ENCODE data around the gene EIPR1.

EIPR1 gene

DNA sequence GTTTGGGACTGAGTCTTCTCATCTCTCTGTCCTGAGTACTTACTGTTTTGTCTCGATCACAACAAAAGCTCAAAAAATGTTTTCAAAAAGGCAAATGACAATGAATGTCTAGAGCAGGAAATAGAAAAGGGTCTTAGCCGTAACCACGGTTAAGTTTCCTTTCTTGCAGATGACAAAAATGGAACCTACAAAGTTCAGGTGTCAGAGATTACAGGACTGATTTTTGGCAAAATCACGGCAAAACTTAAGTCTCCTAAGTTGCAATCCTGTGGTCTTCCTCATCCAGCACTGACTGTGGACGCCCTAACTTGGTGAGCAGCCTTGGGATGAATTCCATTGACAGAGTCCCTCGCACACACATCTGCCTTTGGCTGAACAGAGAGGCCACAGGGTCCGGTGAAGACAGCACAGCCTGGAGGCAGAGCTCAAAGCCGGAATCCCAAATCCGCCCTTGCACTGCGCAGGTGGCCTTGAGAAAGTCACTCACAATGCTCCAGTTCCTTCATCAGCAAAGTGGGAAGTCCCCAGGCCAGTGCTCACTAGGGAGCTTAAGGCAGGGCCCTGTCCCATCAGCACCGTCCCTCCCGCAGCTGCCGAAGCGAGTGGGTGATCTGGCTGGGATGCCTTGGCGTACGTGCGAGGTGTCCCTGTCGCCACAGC is 55.2 kb downstream of the EIPR1 start:
- no peak for DNase-seq

DNA sequence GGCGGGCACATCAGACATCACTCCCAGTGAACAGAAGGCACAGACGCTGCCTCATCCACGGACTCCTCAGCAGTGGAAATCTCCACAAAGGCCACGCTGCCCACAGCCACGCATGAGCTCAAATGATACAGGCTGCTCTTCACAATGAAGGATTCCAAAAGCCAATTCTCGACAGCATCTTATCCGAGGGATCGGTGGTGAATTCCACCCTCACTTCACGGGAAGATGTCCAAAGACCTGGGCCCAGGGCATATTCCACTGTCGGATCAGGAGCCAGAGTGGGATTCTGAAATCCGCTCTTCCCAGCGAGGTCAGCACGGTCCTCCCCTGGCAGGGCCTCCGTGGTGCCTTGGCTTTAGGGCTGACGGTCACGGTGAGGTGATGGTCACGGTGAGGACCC is 55.8 kb downstream of the EIPR1 start:
- no peak for DNase-seq

DNA sequence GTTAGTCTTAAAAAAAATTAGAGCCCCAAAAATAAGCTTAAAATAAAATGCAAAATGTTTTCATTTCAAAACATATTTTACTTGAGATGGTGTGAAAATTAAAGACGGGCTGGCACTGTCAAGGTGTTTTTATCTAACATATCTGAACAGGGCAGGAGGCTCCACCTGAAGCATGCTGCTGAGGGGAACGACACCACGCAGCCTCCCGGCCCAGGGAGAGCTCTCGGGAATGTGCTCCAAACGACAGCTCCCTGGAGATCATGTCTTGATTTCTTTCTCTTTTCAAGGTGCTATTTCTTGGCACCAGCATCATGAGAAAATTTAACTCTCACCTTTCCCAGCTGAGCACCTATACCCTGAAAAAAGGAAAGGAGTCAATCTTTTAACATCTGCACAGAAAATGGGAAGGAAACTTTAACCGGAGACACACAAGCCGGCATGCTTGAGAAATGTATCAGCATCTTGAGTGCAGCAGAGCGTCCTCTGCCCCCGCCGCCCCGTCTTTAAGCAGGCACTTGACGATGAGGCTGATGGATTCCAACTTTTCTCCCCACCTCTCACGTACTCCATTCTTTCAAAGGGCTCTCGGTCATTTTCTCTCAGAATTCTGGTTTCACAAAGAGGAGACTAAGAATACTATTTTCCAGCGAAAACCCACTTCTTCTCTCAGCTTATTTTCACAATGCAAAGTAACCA is 56.6 kb downstream of the EIPR1 start:
- DNase-seq = no peak

DNA sequence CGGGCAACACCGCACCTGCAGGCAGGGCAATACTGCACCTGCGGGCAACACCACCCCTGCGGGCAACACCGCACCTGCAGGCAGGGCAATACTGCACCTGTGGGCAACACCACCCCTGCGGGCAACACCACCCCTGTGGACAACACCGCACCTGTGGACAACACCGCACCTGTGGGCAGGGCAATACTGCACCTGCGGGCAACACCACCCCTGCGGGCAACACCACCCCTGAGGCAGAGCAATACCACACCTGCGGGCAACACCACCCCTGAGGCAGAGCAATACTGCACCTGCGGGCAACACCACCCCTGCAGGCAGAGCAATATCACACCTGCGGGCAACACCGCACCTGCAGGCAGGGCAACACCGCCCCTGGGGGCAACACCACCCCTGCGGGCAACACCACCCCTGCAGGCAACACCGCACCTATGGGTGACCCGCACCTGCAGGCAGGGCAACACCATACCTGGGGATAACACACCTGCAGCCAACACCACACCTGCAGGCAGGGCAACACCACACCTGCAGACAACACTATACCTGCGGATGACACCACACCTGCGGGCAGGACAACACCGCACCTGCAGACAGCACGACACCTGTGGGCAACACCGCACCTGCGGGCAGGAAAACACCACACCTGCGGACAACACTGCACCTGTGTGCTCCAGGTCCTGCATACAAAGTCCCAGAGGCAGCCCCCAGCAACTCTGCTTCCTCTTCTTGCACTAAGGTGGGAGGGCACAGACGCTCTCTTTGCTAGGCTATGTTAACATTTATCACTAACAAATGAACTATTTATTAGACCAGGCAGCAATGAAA is 57.7 kb downstream of the EIPR1 start:
- DNase-seq = no peak

DNA sequence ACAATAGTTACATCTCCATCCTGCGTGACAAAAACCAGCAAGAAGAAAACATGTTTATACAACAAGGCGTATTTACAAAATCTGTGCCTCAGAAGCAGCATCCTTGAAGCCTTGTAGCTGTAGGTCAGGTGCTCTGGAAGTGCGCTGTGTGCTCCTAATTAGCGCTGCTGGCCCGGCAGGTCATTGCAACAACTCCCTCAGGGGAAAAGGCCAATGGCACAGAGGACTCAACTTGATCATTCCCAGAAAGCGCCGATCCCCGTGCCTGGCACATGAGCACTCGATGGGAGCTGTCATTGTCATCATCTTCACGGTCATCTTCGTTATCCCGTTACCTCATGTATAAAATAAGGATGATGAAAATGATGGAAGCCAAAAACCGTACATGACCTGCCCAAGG is 58.5 kb downstream of the EIPR1 start:
- no peak for DNase-seq

DNA sequence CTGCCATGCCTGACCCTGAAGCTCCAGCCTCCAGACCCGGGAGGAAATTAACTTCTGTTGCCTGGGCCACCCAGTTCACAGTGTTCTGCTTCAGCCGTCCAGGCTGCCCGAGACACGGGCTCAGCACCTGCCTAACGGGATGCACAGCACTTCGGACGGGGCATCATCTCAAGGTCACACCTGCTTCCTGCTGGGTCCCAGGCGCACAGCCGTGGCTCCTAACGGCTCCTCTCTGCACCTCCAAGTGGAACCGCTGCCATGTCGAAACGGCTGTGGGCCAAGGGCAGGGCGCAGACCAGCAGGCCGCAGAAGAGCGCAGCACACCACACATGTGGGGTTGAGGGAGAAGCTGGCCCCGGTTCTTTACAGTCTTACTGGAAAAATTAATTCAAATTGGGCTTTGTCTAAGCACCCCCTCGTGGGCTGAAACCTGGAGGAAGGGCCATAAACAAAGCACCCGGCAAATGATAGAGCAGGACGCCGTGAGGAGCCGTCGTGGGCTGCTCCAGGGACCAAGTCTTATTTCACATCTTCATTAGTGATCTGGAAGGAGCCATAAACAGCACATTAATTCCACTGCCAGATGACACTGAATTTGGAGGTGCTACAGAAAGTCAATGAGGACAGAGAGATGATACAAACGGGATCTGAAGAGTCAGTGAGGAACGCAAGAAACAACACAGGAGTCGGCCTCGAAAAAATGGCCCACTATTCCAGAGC is 59.6 kb downstream of the EIPR1 start:
- DNase-seq = no peak

DNA sequence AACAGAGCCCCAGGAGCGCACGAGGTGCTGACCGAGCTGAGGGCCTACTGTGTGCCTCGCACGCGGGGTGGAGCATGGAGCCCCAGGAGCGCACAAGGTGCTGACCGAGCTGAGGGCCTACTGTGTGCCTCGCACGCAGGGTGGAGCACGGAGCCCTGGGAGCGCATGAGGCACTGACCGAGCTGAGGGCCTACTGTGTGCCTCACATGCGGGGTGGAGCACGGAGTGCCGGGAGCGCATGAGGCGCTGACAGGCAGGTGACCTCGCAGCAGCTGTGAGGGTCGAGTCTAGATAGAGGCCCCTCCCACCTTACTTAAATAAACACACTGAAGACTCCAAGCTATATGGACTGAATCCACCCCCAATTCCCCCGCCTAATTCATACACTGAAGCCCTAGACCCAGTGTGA is 60.3 kb downstream of the EIPR1 start:
- no peak for DNase-seq

DNA sequence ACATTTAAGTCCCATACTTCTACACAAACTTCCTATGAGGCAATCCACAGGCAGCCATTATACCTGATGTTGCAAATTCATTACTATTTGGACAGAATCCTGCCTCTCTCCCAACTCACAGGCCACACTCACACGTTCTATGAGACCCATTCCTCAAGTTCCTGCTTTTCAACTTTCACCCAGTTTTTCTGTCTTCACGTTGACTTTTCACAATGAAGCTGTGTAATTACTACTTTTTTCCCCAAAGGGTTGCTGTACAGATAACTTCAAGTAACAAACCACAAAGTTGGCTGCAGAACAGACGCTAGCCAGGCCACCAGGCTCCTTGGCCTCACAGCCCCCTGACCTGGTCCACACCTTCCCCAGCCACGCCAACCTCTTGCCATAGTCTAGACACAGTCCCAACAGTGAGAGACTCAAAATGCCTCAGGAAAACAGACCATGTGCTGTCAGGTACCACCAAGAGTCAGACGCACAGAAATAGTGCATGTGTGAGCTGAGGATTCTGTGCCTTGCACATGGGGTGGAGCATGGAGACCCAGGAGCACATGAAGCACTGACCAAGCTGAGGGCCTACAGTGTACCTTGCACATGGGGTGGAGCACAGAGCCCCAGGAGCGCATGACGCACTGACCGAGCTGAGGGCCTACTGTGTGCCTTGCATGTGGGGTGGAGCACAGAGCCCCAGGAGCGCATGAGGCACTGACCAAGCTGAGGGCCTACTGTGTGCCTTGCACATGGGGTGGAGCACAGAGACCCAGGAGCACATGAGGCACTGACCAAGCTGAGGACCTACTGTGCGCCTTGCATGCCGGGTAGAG is 61.0 kb downstream of the EIPR1 start:
- no peak for DNase-seq

DNA sequence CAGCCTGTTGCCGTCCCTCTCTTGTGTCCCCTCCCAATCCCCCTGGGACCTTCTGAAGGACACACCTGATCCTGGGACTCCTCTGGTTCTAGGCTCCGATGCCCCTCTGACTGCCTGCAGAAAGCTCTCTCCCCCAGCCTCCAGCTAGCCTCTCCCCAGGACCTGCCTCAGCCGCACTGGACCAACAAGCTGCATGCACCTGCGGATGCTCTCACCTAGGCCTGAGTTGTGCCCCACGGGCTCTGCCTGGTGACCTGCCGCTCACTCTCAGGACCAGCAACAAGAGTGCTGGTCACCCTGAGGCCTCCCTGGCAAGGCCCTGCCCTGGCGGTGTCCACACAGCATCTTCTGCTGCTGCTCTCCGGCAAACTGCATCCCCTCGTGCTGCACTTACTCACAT is 63.0 kb downstream of the EIPR1 start:
- DNase-seq = no peak

DNA sequence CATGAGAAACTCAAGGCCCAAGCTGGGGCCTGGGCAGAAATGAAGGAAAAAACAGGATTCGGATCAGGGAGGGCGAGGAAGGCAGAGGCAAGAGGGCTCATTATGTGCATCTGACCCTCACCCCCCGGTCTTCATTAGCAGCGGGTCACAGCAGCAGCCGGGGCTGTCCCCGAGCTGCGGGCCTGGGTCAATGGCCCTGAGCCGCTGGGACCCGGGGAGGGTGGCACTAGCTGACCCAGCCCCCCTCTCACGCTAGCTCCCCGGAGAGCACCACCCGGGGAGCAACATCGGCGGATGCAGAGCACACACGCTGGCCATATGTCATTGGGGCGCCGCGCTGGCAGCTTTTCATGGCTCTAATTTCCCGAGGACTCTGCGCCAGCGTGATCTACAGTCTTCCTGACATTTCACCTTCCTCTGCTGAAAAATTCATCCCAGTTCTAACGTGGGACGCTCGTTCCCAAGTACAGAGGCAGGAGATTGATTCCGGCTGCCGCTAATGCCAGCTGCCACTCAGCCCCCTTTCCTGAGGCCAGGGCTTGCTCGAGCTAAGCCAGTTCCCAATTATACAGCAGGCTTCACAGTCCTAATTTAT is 63.7 kb downstream of the EIPR1 start:
- DNase-seq = no peak

DNA sequence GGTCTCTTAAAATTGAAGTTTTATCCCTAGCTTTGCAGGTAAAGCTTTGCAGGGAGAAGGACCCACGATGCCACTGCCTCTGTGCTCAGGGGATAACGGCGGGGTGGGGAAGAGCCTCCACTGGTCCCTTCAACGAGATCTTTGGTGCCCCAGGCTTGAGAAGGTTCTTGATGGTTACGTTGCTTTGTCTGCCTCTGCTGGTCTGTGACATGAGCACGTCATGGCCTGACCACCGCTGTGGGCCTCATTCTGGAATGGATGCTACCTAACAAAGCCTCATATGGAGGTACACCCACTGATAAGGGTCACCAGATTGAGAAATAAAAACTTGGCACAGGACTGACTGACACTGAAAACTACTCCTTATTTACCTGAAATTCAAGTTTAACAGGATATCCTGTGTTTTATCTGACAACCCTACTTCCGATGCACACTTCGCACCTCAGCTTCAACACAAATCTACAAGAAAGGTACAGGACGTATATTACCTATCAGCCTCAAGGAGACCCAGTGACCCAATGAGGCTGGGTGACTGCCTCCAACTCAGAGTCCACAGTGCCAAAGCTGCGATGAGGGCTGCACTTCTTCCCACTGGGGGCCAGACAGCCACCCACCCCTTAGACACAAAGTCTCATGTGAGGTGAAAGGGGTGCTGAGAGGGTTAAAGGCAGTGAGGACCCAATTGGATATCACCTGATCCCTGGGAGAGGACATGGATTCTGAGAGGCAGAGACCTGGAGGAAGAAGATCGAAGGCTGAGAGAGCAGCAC is 64.9 kb downstream of the EIPR1 start:
- DNase-seq = no peak

DNA sequence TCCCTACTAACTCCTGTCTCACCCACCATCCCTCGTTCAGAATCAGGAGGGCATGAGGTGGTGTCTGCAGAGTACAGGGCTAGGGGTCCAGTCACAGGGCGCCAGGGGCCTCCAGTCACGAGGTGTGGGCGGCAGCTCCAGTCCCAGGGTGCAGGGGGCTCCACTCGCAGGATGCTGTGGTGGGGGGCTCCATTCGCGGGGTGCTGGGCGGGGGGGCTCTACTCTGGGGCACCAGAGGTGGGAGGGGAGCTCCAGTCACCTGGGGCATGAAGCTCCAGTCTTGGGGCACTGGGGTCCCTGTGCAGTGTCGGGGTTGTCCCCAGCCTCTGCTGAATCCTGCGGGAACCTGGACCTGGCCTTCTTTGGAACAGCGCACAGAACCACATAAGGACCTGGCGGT is 66.0 kb downstream of the EIPR1 start:
- no peak for DNase-seq

DNA sequence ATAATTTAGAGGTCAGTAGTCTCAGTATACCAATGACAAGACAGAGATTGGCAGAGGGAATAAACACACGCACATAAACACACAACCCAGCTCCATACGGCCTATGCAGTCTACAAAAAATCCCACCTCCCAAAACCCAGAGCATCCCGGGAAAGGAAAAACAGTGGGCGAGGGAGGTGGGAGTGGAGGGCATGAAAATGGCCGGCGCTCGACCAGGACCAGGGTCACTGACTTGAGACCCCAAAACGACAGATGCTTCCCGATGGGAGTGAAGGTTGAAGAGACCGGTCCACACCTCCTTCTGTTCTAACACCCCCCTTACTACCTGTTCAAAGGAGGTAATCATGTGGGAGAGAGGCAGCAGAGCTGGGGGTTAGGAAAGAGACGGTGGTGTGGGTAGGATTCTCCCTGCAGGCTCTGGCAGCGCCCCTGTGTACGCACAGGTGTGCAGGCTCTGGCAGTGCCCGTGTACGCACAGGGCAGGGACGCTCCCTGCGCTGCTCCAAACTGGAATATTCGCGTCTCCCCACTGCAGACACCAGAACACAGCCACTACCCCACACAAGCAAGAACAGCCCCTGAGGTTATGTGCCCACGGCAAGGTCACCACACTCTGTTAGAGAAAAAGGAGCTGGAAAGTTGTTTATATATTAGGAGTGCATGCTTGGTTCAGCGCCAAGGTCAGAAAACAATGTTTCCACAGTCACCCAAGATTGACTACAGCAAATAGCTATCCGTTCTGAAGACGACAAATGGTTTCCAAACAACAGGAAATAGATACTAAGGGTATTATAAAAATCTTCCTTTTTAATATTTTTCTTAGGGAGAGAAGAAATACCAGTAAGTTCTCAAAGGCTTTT is 67.9 kb downstream of the EIPR1 start:
- no peak for DNase-seq

DNA sequence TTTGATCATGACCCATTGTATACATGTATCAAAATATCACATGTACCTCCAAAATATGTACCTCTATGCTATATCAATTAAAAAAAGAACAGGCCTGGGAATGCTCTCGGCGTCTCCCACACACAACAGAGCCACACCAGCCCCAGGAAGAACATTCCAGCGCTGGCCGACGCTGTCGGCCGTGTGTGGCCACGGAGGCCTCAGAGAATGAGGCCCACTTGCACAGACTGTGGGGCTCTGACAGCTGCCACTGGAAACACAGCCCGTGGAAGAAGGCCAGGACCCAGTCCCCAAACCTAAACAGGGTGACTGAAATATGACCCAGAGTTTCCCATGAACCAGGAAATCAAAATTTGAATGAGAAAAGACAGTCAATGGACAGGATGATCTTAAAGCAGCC is 69.7 kb downstream of the EIPR1 start:
- DNase-seq = no peak

DNA sequence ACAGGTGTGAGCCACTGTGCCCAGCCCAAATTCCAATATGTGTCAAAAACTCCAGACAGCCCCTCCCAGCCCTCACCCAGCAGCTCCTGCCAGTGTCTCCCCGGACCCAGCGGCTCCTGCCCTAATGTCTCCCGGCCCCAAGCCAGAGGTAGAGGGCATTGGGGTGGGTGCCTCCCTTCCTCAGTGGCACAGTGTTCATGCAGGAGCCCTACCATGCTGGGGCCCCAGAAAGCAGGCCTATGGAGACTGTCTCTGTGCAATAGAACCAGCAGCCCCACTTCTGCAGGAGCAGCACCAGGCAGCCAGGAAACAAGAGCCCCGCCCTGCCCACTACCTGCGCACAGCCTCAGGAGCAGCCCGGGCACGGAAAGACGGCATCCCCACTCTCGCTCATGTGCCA is 70.4 kb downstream of the EIPR1 start:
- DNase-seq = no peak

DNA sequence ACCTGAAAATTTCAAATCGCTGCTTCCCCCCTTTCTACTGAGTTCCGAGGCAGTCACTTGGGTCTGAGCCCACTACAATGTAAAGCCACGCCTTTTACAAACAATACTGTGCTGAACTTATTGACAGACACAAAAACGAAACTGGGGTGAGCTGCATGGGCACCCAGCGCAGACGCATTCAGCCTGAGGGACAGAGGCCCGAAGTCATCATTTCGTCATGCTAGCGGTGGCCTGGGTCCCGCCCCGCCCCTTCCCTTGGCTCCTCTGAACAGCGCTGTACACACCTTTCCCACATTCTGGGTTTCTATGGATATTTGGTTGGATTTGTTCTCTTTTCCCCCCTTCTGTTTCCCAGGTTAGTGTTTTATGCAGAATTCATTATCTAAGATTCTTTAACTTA is 71.7 kb downstream of the EIPR1 start:
- DNase-seq = no peak

DNA sequence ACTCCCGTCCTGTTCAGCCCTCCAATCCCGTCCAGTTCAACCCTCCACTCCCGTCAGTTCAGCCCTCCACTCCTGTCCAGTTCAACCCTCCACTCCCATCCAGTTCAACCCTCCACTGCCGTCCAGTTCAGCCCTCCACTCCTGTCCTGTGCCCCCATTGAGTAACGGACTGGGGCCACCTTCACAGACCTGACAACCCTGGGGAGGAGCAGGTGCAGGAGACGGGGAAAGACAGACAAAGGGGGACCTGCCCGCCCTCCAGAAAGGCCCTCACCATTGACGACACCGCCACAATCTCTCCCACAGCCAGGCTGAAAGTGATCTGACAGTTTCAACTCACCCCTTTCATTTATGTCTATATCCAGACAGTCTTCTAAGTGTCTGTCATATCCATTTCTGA is 72.2 kb downstream of the EIPR1 start:
- DNase-seq = no peak

DNA sequence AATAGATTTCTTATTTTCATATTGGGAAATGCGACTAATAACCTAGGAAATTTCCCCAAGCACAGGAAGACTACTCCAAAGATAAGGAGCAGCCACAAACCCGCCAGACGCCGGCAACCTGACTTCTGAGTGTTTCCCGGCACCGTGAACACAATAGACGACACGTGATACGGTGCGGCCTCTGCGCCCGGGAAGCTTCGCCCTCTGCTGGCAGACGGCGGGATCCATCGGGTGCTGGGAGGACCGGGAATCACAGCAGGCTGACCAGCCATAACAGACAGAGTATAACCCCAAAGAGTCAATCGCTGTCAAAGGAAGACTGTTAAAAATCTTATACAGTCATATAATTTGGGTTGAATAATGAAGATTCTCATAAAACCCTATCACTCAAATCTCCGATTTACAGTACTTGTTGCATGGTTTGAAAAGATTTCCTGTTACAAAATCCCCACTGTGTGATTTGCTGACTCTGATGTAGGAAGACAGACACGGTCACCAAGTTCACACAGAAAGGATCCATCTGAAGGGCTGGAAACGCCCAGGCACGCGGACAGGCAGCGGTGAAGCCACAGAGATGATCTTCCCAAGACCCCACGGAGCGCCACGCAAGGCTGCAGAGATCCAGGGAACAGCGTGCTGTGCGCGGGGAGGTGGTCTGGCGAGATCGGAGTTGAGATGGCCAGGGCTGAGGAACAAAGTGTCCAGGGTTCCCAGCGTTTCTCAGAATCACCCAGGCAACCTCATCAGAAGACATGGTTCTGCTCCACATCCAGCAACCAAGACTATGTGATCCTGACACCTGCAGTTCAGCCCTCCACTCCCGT is 73.8 kb downstream of the EIPR1 start:
- no peak for DNase-seq
